SK-N-SH (cell line): Measurements from ENCODE around the gene HHAT. TPM values are rescaled to one million over a fixed set of nuclear protein-coding genes. Genes with fewer than 3 reads are reported as not detected.

ENCODE experiments used
- CTCF ChIA-PET: fragments of 300-600, 350-600 bp; formaldehyde crosslinking; extraction: SDS; loops from one replicate; lab custom pipeline; 2021; lab: Yijun Ruan, JAX
- POLR2A ChIA-PET: fragments of 350-600 bp; sonication (Branson Sonifier 250); formaldehyde crosslinking; extraction: SDS; loops from one replicate; lab custom pipeline; 2020; ENCODE audit warnings: antibody characterized with exemption, inconsistent platforms; lab: Yijun Ruan, JAX
- DNase-seq: peaks from one replicate; pipeline ENCODE4 v3.0.0; 2012
- H2AFZ ChIP-seq: fragments of 200-600 bp; sonication (generic); 2 replicates; pipeline ENCODE4 v1.8.1; 2016; ENCODE audit warnings: antibody characterized with exemption, mild to moderate bottlenecking, low read depth
- H3F3A ChIP-seq: fragments of 200-600 bp; sonication (generic); replicated peaks from 2 replicates; pipeline ENCODE3; 2016; ENCODE audit warnings: antibody characterized with exemption, mild to moderate bottlenecking; ENCODE audit not compliant: insufficient read depth
- H3K27ac ChIP-seq, 2 experiments: fragments of 200-500 bp in 1 of 2; fragments of 200-600 bp in 1 of 2; sonication (Bioruptor generic) in 1 of 2; sonication (generic), shearing (Covaris generic) in 1 of 2; 2 replicates each; pipeline versions ENCODE4 v1.5.1 to v1.6.1; 2014 to 2016; ENCODE audit warnings: low read depth in 2 of 2, inconsistent platforms in 1 of 2, low read length in 1 of 2, mild to moderate bottlenecking in 1 of 2, mixed read lengths in 1 of 2
- H3K27me3 ChIP-seq: fragments of 200-600 bp; sonication (generic), shearing (Covaris generic); 2 replicates; pipeline ENCODE4 v1.6.1; 2016; ENCODE audit warnings: mixed run types; ENCODE audit not compliant: insufficient read depth
- H3K36me3 ChIP-seq, 2 experiments: fragments of 200-500 bp in 1 of 2; fragments of 200-600 bp in 1 of 2; sonication (Bioruptor generic) in 1 of 2; sonication (generic) in 1 of 2; replicated peaks in 1 of 2; 2 replicates each; pipeline versions ENCODE3 to v1.5.1; 2014 to 2016; ENCODE audit warnings: low read length in 1 of 2, mild to moderate bottlenecking in 1 of 2; ENCODE audit not compliant: insufficient read depth in 2 of 2, control insufficient read depth in 1 of 2
- H3K4me1 ChIP-seq, 2 experiments: fragments of 200-500 bp in 1 of 2; fragments of 200-600 bp in 1 of 2; sonication (Bioruptor generic) in 1 of 2; sonication (generic), shearing (Covaris generic) in 1 of 2; 2 replicates each; pipeline versions ENCODE4 v1.5.1 to v1.6.1; 2014 to 2016; ENCODE audit warnings: low read depth in 1 of 2, low read length in 1 of 2, mixed run types in 1 of 2; ENCODE audit not compliant: insufficient read depth in 2 of 2, control insufficient read depth in 1 of 2
- H3K4me2 ChIP-seq: fragments of 200-600 bp; sonication (generic), shearing (Covaris generic); 2 replicates; pipeline ENCODE4 v1.6.1; 2017; ENCODE audit warnings: mixed run types
- H3K4me3 ChIP-seq, 2 experiments: fragments of 200-500 bp in 1 of 2; fragments of 200-600 bp in 1 of 2; sonication (Bioruptor generic) in 1 of 2; sonication (generic), shearing (Covaris generic) in 1 of 2; 2 replicates each; pipeline versions ENCODE4 v1.5.1 to v1.8.1; 2014 to 2016; ENCODE audit warnings: low read depth in 2 of 2, inconsistent platforms in 1 of 2, low read length in 1 of 2, mild to moderate bottlenecking in 1 of 2, mixed read lengths in 1 of 2, moderate library complexity in 1 of 2
- H3K79me2 ChIP-seq: fragments of 200-600 bp; sonication (generic); 2 replicates; pipeline ENCODE4 v1.8.1; 2017; ENCODE audit warnings: mild to moderate bottlenecking; ENCODE audit not compliant: insufficient read depth
- H3K9ac ChIP-seq: fragments of 200-600 bp; sonication (generic); 2 replicates; pipeline ENCODE4 v1.6.1; 2017; ENCODE audit warnings: mixed run types
- H3K9me2 ChIP-seq: fragments of 200-600 bp; sonication (generic); 2 replicates; pipeline ENCODE4 v1.6.1; 2017; ENCODE audit warnings: mixed run types
- H3K9me3 ChIP-seq: fragments of 200-600 bp; sonication (generic); 2 replicates; pipeline ENCODE4 v1.6.1; 2017; ENCODE audit warnings: mixed run types, mild to moderate bottlenecking, moderate library complexity
- H4K20me1 ChIP-seq: fragments of 200-600 bp; sonication (generic); 2 replicates; pipeline ENCODE4 v1.6.1; 2017; ENCODE audit warnings: mild to moderate bottlenecking, mixed run types; ENCODE audit not compliant: insufficient read depth
- CHD2 ChIP-seq: fragments of 150-350 bp; IDR thresholded peaks from 2 replicates; pipeline ENCODE4 v1.6.1; 2018; ENCODE audit warnings: low read length; ENCODE audit not compliant: partially characterized antibody
- CTCF ChIP-seq: fragments of 200-600 bp; sonication (generic); IDR thresholded peaks from 2 replicates; pipeline ENCODE4 v1.6.1; 2017; ENCODE audit warnings: antibody characterized with exemption, mild to moderate bottlenecking, moderate library complexity
- ELF1 ChIP-seq: IDR thresholded peaks from 2 replicates; pipeline ENCODE4 v1.4.0; 2012
- FOSL2 ChIP-seq: IDR thresholded peaks from 2 replicates; pipeline ENCODE4 v1.4.0; 2012; ENCODE audit warnings: low read depth, mild to moderate bottlenecking, moderate library complexity, borderline replicate concordance
- GABPA ChIP-seq: IDR thresholded peaks from 2 replicates; pipeline ENCODE4 v1.4.0; 2012; ENCODE audit warnings: low read depth, mild to moderate bottlenecking
- GATA2 ChIP-seq: sonication (generic); formaldehyde crosslinking; IDR thresholded peaks from 2 replicates; pipeline ENCODE4 v1.5.0; 2020; ENCODE audit warnings: mild to moderate bottlenecking, missing genetic modification reagents
- MEF2A ChIP-seq: IDR thresholded peaks from 2 replicates; pipeline ENCODE4 v1.4.0; 2012; ENCODE audit warnings: low read depth, borderline replicate concordance
- RAD21 ChIP-seq: IDR thresholded peaks from 2 replicates; pipeline ENCODE4 v1.6.1; 2012; ENCODE audit warnings: mild to moderate bottlenecking, low read length
- RCOR1 ChIP-seq: fragments of 150-350 bp; IDR thresholded peaks from 2 replicates; pipeline ENCODE4 v1.6.1; 2017; ENCODE audit warnings: antibody characterized with exemption, low read length
- RFX5 ChIP-seq: IDR thresholded peaks from 2 replicates; pipeline ENCODE4 v1.6.1; 2012; ENCODE audit warnings: mild to moderate bottlenecking, improper control_type of control experiment, low read length
- SMC3 ChIP-seq: IDR thresholded peaks from 2 replicates; pipeline ENCODE4 v1.6.1; 2012; ENCODE audit warnings: low read depth, low read length, improper control_type of control experiment
- TCF12 ChIP-seq: IDR thresholded peaks from 2 replicates; pipeline ENCODE4 v1.4.0; 2012
- USF1 ChIP-seq: IDR thresholded peaks from 2 replicates; pipeline ENCODE4 v1.4.0; 2012; ENCODE audit warnings: low read depth, borderline replicate concordance
- YY1 ChIP-seq: IDR thresholded peaks from 2 replicates; pipeline ENCODE4 v1.4.0; 2012; ENCODE audit warnings: low read depth, mild to moderate bottlenecking
- WGBS: methylation state at CpG from one replicate; pipeline ENCODE4 v1.1.6; 2017; ENCODE audit warnings: low lambda C conversion rate; 5-methylcytosine and 5-hydroxymethylcytosine counted together
- polyA plus RNA-seq, 3 experiments: library from polyadenylated mRNA; depleted of rRNA; stranded (reverse); fragments of >200 nt; gene quantifications; 2 replicates each; pipeline ENCODE4 v1.2.3, GENCODE V29; 2012
- TF ChIP-seq, protein P1 (sequence below): IDR thresholded peaks from 2 replicates; pipeline ENCODE4 v1.6.1; 2012; ENCODE audit warnings: mild to moderate bottlenecking, low read depth, low read length, moderate library complexity
- TF ChIP-seq, protein P2 (sequence below): IDR thresholded peaks from 2 replicates; pipeline ENCODE4 v1.4.0; 2012; ENCODE audit warnings: low read depth, borderline replicate concordance
- TF ChIP-seq, protein P3 (sequence below): fragments of 150-350 bp; IDR thresholded peaks from 2 replicates; pipeline ENCODE4 v1.6.1; 2017; ENCODE audit warnings: antibody characterized with exemption, low read length, low read depth, borderline replicate concordance
- TF ChIP-seq, protein P4 (sequence below): fragments of 150-350 bp; IDR thresholded peaks from 2 replicates; pipeline ENCODE4 v1.6.1; 2016; ENCODE audit warnings: mild to moderate bottlenecking, low read depth, low read length

HHAT gene
- polyA plus RNA-seq, 1 of the 3 experiments (the other 2 are of a cell fraction), result 8.1 TPM

DNA sequence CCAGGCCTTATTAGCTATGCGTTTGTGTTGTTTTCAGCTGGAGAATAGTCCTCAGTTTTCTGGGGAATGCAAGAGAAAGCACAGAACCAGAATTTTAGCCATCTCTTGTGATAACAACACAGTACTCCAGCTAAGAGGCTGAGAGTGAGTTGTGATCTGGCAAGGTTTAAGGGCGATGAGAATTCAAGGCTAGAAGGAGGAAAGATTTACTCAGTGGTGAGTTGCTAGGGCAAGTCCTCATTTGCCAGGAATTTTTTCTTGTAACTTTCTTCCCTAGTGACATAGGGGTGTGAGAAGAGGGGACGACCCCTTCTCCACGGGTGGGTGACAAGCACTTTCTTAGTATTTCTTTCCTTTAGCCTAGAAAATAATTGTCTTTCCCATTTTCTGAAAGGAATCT is 53.2 kb downstream of the HHAT start:
- TF ChIP-seq, protein P1, sequence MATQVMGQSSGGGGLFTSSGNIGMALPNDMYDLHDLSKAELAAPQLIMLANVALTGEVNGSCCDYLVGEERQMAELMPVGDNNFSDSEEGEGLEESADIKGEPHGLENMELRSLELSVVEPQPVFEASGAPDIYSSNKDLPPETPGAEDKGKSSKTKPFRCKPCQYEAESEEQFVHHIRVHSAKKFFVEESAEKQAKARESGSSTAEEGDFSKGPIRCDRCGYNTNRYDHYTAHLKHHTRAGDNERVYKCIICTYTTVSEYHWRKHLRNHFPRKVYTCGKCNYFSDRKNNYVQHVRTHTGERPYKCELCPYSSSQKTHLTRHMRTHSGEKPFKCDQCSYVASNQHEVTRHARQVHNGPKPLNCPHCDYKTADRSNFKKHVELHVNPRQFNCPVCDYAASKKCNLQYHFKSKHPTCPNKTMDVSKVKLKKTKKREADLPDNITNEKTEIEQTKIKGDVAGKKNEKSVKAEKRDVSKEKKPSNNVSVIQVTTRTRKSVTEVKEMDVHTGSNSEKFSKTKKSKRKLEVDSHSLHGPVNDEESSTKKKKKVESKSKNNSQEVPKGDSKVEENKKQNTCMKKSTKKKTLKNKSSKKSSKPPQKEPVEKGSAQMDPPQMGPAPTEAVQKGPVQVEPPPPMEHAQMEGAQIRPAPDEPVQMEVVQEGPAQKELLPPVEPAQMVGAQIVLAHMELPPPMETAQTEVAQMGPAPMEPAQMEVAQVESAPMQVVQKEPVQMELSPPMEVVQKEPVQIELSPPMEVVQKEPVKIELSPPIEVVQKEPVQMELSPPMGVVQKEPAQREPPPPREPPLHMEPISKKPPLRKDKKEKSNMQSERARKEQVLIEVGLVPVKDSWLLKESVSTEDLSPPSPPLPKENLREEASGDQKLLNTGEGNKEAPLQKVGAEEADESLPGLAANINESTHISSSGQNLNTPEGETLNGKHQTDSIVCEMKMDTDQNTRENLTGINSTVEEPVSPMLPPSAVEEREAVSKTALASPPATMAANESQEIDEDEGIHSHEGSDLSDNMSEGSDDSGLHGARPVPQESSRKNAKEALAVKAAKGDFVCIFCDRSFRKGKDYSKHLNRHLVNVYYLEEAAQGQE, result no peak
- TF ChIP-seq SMC3, result no peak
- no peak for TF ChIP-seq MEF2A
- TF ChIP-seq CHD2, result no peak
- TF ChIP-seq RCOR1, result no peak
- TF ChIP-seq, protein P2, sequence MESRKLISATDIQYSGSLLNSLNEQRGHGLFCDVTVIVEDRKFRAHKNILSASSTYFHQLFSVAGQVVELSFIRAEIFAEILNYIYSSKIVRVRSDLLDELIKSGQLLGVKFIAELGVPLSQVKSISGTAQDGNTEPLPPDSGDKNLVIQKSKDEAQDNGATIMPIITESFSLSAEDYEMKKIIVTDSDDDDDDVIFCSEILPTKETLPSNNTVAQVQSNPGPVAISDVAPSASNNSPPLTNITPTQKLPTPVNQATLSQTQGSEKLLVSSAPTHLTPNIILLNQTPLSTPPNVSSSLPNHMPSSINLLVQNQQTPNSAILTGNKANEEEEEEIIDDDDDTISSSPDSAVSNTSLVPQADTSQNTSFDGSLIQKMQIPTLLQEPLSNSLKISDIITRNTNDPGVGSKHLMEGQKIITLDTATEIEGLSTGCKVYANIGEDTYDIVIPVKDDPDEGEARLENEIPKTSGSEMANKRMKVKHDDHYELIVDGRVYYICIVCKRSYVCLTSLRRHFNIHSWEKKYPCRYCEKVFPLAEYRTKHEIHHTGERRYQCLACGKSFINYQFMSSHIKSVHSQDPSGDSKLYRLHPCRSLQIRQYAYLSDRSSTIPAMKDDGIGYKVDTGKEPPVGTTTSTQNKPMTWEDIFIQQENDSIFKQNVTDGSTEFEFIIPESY, result no peak
- TF ChIP-seq GATA2 (CRISPR knock-in tag), result no peak
- TF ChIP-seq RAD21, result no peak
- no peak for TF ChIP-seq FOSL2
- TF ChIP-seq USF1, result no peak
- TF ChIP-seq, protein P3, sequence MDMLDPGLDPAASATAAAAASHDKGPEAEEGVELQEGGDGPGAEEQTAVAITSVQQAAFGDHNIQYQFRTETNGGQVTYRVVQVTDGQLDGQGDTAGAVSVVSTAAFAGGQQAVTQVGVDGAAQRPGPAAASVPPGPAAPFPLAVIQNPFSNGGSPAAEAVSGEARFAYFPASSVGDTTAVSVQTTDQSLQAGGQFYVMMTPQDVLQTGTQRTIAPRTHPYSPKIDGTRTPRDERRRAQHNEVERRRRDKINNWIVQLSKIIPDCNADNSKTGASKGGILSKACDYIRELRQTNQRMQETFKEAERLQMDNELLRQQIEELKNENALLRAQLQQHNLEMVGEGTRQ, result no peak
- TF ChIP-seq CTCF, result no peak
- no peak for TF ChIP-seq GABPA
- TF ChIP-seq ELF1, result no peak
- no peak for TF ChIP-seq YY1
- TF ChIP-seq RFX5, result no peak
- TF ChIP-seq TCF12, result no peak
- TF ChIP-seq, protein P4, sequence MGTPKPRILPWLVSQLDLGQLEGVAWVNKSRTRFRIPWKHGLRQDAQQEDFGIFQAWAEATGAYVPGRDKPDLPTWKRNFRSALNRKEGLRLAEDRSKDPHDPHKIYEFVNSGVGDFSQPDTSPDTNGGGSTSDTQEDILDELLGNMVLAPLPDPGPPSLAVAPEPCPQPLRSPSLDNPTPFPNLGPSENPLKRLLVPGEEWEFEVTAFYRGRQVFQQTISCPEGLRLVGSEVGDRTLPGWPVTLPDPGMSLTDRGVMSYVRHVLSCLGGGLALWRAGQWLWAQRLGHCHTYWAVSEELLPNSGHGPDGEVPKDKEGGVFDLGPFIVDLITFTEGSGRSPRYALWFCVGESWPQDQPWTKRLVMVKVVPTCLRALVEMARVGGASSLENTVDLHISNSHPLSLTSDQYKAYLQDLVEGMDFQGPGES, result no peak
- ChIA-PET POLR2A (no interaction called here), CTCF (interaction anchor here (0.9 kb wide), 1 partner anchor 21 kb away, joined by 3 read pairs; no protein-coding TSS in a partner anchor)
- Histone ChIP-seq H3F3A (peaks cover 20% of the 10 kb centered on the region), H3K9me2 (no peaks in the 10 kb centered on the region), H3K4me1 (peaks cover 3 to 21% of the 10 kb centered on the region in 2 experiments), H3K4me2 (no peak overlapping the region), H3K4me3 (no peak overlapping the region), H3K27me3 (no peaks in the 10 kb centered on the region), H3K79me2 (no peaks in the 10 kb centered on the region), H4K20me1 (no peaks in the 10 kb centered on the region), H3K27ac (no peak overlapping the region), H2AFZ (no peak overlapping the region), H3K9ac (no peak overlapping the region), H3K9me3 (no peaks in the 10 kb centered on the region), H3K36me3 (no peaks in the 10 kb centered on the region)
- WGBS, result 92% methylated on average over 4 of the region's 4 CpGs
- no peak for DNase-seq
